PC-3 (cell line): Measurements from ENCODE around the gene CDH13.

Experiments
- EZH2 ChIP-seq: fragments of 300-600 bp; sonication (generic); IDR thresholded peaks from one replicate; pipeline ENCODE4 v1.6.1; 2017; ENCODE audit warnings: antibody characterized with exemption, mild to moderate bottlenecking, low read length; ENCODE audit not compliant: unreplicated experiment
- EZH2phosphoT487 ChIP-seq: fragments of 300-600 bp; sonication (generic); IDR thresholded peaks from 2 replicates; pipeline ENCODE4 v1.6.1; 2018; ENCODE audit warnings: mild to moderate bottlenecking, antibody characterized with exemption, low read length, borderline replicate concordance
- TF ChIP-seq, protein P1 (sequence below): fragments of 300-600 bp; sonication (generic); conservative IDR thresholded peaks from 2 replicates; pipeline ENCODE4 v1.5.1; 2017; ENCODE audit warnings: antibody characterized with exemption, low read depth, mild to moderate bottlenecking, low read length

DNA sequence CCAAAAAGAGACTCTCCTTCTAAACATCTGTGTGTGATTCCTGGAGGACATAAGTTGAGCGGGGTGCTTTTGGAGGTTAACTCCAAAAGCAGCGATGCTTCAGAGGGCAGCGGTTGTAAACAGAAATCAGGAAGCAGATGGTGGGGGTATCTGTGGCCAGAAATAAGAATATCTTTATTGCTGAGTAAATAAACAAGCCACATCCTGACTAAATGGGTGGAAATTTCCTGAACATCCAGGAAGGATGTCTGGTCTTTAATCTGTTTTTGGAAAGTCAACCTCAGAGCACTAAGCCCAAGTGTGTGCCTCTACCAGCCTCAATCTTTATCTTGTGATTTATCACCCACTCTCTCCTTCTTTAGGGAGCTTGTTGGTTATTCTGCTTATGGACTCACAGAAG is 123.3 kb downstream of the CDH13 start:
- TF ChIP-seq EZH2 (no peak), EZH2phosphoT487 (no peak)
- TF ChIP-seq, protein P1, sequence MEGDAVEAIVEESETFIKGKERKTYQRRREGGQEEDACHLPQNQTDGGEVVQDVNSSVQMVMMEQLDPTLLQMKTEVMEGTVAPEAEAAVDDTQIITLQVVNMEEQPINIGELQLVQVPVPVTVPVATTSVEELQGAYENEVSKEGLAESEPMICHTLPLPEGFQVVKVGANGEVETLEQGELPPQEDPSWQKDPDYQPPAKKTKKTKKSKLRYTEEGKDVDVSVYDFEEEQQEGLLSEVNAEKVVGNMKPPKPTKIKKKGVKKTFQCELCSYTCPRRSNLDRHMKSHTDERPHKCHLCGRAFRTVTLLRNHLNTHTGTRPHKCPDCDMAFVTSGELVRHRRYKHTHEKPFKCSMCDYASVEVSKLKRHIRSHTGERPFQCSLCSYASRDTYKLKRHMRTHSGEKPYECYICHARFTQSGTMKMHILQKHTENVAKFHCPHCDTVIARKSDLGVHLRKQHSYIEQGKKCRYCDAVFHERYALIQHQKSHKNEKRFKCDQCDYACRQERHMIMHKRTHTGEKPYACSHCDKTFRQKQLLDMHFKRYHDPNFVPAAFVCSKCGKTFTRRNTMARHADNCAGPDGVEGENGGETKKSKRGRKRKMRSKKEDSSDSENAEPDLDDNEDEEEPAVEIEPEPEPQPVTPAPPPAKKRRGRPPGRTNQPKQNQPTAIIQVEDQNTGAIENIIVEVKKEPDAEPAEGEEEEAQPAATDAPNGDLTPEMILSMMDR: no peak
